A673 (cell line): Measurements from ENCODE around the gene B3GAT2. TPM values are rescaled to one million over a fixed set of nuclear protein-coding genes. Genes with fewer than 3 reads are reported as not detected.

ENCODE experiments used
- BruUV-seq: library from RNA; stranded (reverse); fragments of 400-500 nt; replicated peaks from 2 replicates; lab custom pipeline; 2021; lab: Mats Ljungman, UMichigan
- CTCF ChIA-PET: fragments of 300-600 bp; sonication (Branson Sonifier 250); formaldehyde crosslinking; loops from one replicate; lab custom pipeline; 2022; ENCODE audit warnings: antibody characterized with exemption; lab: Charles Lee
- POLR2A ChIA-PET: fragments of 300-600 bp; sonication (Branson Sonifier 250); formaldehyde crosslinking; loops from one replicate; lab custom pipeline; 2022; ENCODE audit warnings: antibody characterized with exemption; ENCODE audit not compliant: low non-redundant PET; lab: Charles Lee
- DNase-seq: peaks from one replicate; pipeline ENCODE4 v3.0.0-alpha.2; 2015; ENCODE audit warnings: low spot score
- H3K27ac ChIP-seq: fragments of 200-600 bp; sonication (generic); 2 replicates; pipeline ENCODE4 v1.5.1; 2016; ENCODE audit warnings: mixed run types, low read depth, mild to moderate bottlenecking, mixed read lengths, antibody characterized with exemption, low read length; ENCODE audit not compliant: poor library complexity, severe bottlenecking
- H3K27me3 ChIP-seq: fragments of 200-600 bp; sonication (generic); replicated peaks from 2 replicates; pipeline ENCODE4 v1.6.1; 2017; ENCODE audit warnings: mixed run types, low read depth, mild to moderate bottlenecking, mixed read lengths, antibody characterized with exemption, low read length; ENCODE audit not compliant: insufficient read depth, poor library complexity
- H3K36me3 ChIP-seq: fragments of 200-600 bp; sonication (generic); 2 replicates; pipeline ENCODE4 v1.6.1; 2016; ENCODE audit warnings: mixed run types, mild to moderate bottlenecking, mixed read lengths, antibody characterized with exemption, low read length; ENCODE audit not compliant: insufficient read depth, poor library complexity, severe bottlenecking
- H3K4me1 ChIP-seq: fragments of 200-600 bp; sonication (generic); 2 replicates; pipeline ENCODE4 v1.6.1; 2017; ENCODE audit warnings: mixed run types, mild to moderate bottlenecking, mixed read lengths, antibody characterized with exemption, low read length; ENCODE audit not compliant: insufficient read depth, poor library complexity, severe bottlenecking
- H3K4me3 ChIP-seq: fragments of 200-600 bp; sonication (generic); 2 replicates; pipeline ENCODE4 v1.5.1; 2016; ENCODE audit warnings: low read depth, mixed run types, mild to moderate bottlenecking, mixed read lengths, low read length; ENCODE audit not compliant: poor library complexity, severe bottlenecking
- H3K9me3 ChIP-seq: fragments of 200-600 bp; sonication (generic); 2 replicates; pipeline ENCODE4 v1.6.1; 2016; ENCODE audit warnings: mixed run types, low read depth, mild to moderate bottlenecking, mixed read lengths, antibody characterized with exemption, low read length; ENCODE audit not compliant: poor library complexity, severe bottlenecking
- CTCF ChIP-seq: fragments of 300-800, 200-600 bp; sonication (generic); conservative IDR thresholded peaks from 2 replicates; pipeline ENCODE4 v1.5.1; 2017; ENCODE audit warnings: low read depth, mild to moderate bottlenecking, antibody characterized with exemption, low read length, moderate library complexity, mixed read lengths
- EZH2 ChIP-seq: fragments of 200-600 bp; sonication (generic); IDR thresholded peaks from 2 replicates; pipeline ENCODE4 v1.6.1; 2017; ENCODE audit warnings: borderline replicate concordance, low read depth, mild to moderate bottlenecking, mixed read lengths, antibody characterized with exemption, low read length; ENCODE audit not compliant: poor library complexity, severe bottlenecking
- intact Hi-C: fragments of 100-400 bp; cut with micrococcal nuclease; formaldehyde crosslinking; loops from one replicate; pipeline ENCODE4 v1.10.0; 2022; ENCODE audit not compliant: unreplicated experiment
- total RNA-seq: library from RNA; stranded (reverse); gene quantifications from 2 replicates; pipeline ENCODE4 v1.2.3, GENCODE V29; 2021

Gene B3GAT2
- total RNA-seq, 1 experiment from 2014 or later = not detected

- no peaks in the 10 kb centered on the region for H3K9me3 ChIP-seq
- no TSS peak for BruUV-seq
- CTCF ChIA-PET = no interaction called here
Measured at GRCh38 chr6:70813885-70814284, 143.0 kb downstream of the B3GAT2 start.

DNA sequence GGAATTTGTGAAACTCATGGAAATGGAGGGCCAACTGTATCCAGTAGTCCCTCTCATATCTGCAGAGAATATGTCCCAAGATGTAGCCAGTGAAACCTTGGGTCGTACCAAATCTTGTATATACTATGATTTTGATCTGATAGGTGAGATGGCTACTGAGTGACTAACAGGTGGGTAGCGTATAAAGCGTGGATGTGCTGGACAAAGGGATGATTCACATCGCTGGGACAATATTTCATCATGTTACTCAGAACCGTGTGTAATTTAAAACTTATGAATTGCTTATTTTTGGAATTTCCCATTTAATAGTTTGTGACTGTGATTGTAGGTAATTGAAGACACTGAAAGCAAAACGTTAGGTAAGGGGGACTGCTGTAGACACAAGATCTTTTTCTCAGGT, 145.1 kb downstream of the B3GAT2 start:
- TF ChIP-seq CTCF (no peak), EZH2 (no peak)
- ChIA-PET POLR2A (no interaction called here), CTCF (no interaction called here)
- Histone ChIP-seq H3K4me3 (no peak overlapping the region), H3K9me3 (no peaks in the 10 kb centered on the region), H3K4me1 (no peaks in the 10 kb centered on the region), H3K27ac (no peak overlapping the region), H3K27me3 (no peaks in the 10 kb centered on the region), H3K36me3 (no peaks in the 10 kb centered on the region)
- no TSS peak for BruUV-seq
- intact Hi-C loops = no loop called here
- no peak for DNase-seq

More at GRCh38 chr6:70813885-70814284, 143.0 kb downstream of the B3GAT2 start:
- no peak overlapping the region for H3K4me3 ChIP-seq
- no peaks in the 10 kb centered on the region for H3K27me3 ChIP-seq
- H3K36me3 ChIP-seq = no peaks in the 10 kb centered on the region
- TF ChIP-seq EZH2 (no peak), CTCF (no peak)
- POLR2A ChIA-PET = no interaction called here
- H3K4me1 ChIP-seq = no peaks in the 10 kb centered on the region
- no peak overlapping the region for H3K27ac ChIP-seq
- DNase-seq = no peak
- intact Hi-C loops = no loop called here
